Keratinocyte (primary cell): Measurements from ENCODE around the gene FANCC. TPM values are rescaled to one million over a fixed set of nuclear protein-coding genes. Genes with fewer than 3 reads are reported as not detected.

Source experiments
- DNase-seq: peaks from one replicate; pipeline ENCODE4 v3.0.0-alpha.2; 2011; ENCODE audit warnings: low read depth, missing footprints, low spot score
- FAIRE-seq: peaks from 2 replicates; lab custom pipeline; 2011; peaks lifted over from hg19 to GRCh38; lab: Jason Lieb, UNC
- H2AFZ ChIP-seq: 2 replicates; pipeline ENCODE4 v1.6.0; 2012; ENCODE audit warnings: low read length, control low read depth, inconsistent platforms; ENCODE audit not compliant: control insufficient read depth
- H3K27ac ChIP-seq: 2 replicates; pipeline ENCODE4 v1.5.1; 2011; ENCODE audit warnings: low read length; ENCODE audit not compliant: control insufficient read depth, insufficient read depth
- H3K27me3 ChIP-seq: 3 replicates; pipeline ENCODE4 v1.6.0; 2011; ENCODE audit warnings: low read length; ENCODE audit not compliant: control insufficient read depth, insufficient read depth; ENCODE audit errors: extremely low read depth
- H3K36me3 ChIP-seq, 2 experiments: 2 replicates in 1 of 2; 3 replicates in 1 of 2; pipeline ENCODE4 v1.5.1; 2011; ENCODE audit warnings: low read length in 2 of 2, mild to moderate bottlenecking in 1 of 2; ENCODE audit not compliant: control insufficient read depth in 2 of 2, insufficient read depth in 2 of 2; ENCODE audit errors: extremely low read depth in 1 of 2
- H3K4me1 ChIP-seq: 3 replicates; pipeline ENCODE4 v1.5.1; 2011; ENCODE audit warnings: low read length; ENCODE audit not compliant: control insufficient read depth, insufficient read depth; ENCODE audit errors: extremely low read depth
- H3K4me2 ChIP-seq: 3 replicates; pipeline ENCODE4 v1.6.0; 2011; ENCODE audit warnings: low read depth, low read length; ENCODE audit not compliant: control insufficient read depth, insufficient read depth; ENCODE audit errors: extremely low read depth
- H3K4me3 ChIP-seq, 3 experiments: fragments of 200-600 bp in 1 of 3; sonication (generic) in 1 of 3; 2 replicates in 2 of 3; 3 replicates in 1 of 3; pipeline ENCODE4 v1.5.1; 2011 to 2016; ENCODE audit warnings: low read length in 3 of 3, mild to moderate bottlenecking in 3 of 3, control low read depth in 2 of 3, inconsistent platforms in 1 of 3, low read depth in 1 of 3, mixed read lengths in 1 of 3, mixed run types in 1 of 3, moderate library complexity in 1 of 3; ENCODE audit not compliant: control insufficient read depth in 2 of 3, insufficient read depth in 2 of 3; ENCODE audit errors: extremely low read depth in 1 of 3
- H3K79me2 ChIP-seq: 2 replicates; pipeline ENCODE4 v1.6.0; 2012; ENCODE audit warnings: low read length; ENCODE audit not compliant: control insufficient read depth, insufficient read depth
- H3K9ac ChIP-seq: 3 replicates; pipeline ENCODE4 v1.6.0; 2011; ENCODE audit warnings: low read length; ENCODE audit not compliant: control insufficient read depth, insufficient read depth; ENCODE audit errors: extremely low read depth
- H3K9me1 ChIP-seq: 3 replicates; pipeline ENCODE4 v1.6.0; 2011; ENCODE audit warnings: low read length; ENCODE audit not compliant: control insufficient read depth, insufficient read depth; ENCODE audit errors: extremely low read depth
- H3K9me3 ChIP-seq: 2 replicates; pipeline ENCODE4 v1.5.1; 2012; ENCODE audit warnings: low read depth, low read length; ENCODE audit not compliant: control insufficient read depth
- H4K20me1 ChIP-seq: 3 replicates; pipeline ENCODE4 v1.6.0; 2011; ENCODE audit warnings: low read length; ENCODE audit not compliant: control insufficient read depth, insufficient read depth; ENCODE audit errors: extremely low read depth
- EZH2 ChIP-seq: IDR thresholded peaks from one replicate; pipeline ENCODE4 v1.6.1; 2012; ENCODE audit warnings: inconsistent platforms, mild to moderate bottlenecking, low read length, moderate library complexity
- dilution Hi-C: fragments of 300-500 bp; cut with MboI; formaldehyde crosslinking; loops from one replicate; pipeline ENCODE4 v1.7.0; 2020; ENCODE audit warnings: low sequenced_read_pairs; ENCODE audit not compliant: extremely low pct_ligation_motif_present
- polyA plus RNA-seq, 5 experiments: library from polyadenylated mRNA; depleted of rRNA in 3 of 5; stranded (reverse) in 3 of 5; stranded (forward) in 1 of 5; unstranded in 1 of 5; fragments of >200 nt; gene quantifications; 1 replicate in 1 of 5; 2 replicates in 3 of 5; 3 replicates in 1 of 5; pipeline versions ENCODE4 v1.2.1 to v1.2.3, GENCODE V29; 2011 to 2012; ENCODE audit warnings: missing spikeins in 2 of 5, low read depth in 1 of 5, low replicate concordance in 1 of 5
- TF ChIP-seq, protein P1 (sequence below), 3 experiments: IDR thresholded peaks in 1 of 3; conservative IDR thresholded peaks in 1 of 3; optimal IDR thresholded peaks in 1 of 3; 2 replicates in 2 of 3; 3 replicates in 1 of 3; pipeline versions ENCODE3 to v1.5.1; 2011; ENCODE audit warnings: low read length in 3 of 3, mild to moderate bottlenecking in 3 of 3, moderate library complexity in 2 of 3, control low read depth in 1 of 3, inconsistent platforms in 1 of 3; ENCODE audit not compliant: insufficient read depth in 2 of 3; ENCODE audit errors: extremely low read depth in 1 of 3

FANCC gene
- polyA plus RNA-seq, 1 donor (not counting 4 experiments of a cell fraction or from before 2014, with no cell fraction given) = 8.3 TPM

DNA sequence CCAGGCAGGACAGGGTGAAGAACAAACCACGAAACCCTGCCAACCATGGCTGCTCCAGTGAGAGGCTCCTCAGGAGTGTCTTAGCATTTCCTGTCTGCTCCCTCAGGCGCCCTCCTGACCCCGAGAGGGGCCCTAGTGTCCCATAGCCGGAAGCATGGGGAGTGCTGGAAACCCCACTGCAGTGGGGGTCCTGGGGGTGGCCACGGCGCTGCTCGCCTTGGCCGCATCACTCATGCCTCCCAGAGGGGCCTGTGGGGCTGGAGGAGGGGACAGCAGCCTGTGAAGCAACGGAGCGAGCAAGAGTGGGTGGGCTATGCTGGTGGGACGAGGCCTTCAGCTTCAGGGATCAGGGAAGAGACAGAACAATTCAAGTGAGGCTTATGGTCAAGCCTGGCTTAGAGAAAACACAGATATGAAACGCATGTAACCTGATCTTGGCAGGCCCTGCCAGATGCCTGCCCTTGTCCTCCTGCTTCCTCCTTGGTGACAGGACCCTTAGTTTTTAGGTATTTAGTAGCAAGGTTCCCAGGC is 219.1 kb downstream of the FANCC start:
- Histone ChIP-seq H3K9me1 (peaks cover 4% of the 10 kb centered on the region), H3K36me3 (peaks cover 1 to 4% of the 10 kb centered on the region in 2 experiments)

DNA sequence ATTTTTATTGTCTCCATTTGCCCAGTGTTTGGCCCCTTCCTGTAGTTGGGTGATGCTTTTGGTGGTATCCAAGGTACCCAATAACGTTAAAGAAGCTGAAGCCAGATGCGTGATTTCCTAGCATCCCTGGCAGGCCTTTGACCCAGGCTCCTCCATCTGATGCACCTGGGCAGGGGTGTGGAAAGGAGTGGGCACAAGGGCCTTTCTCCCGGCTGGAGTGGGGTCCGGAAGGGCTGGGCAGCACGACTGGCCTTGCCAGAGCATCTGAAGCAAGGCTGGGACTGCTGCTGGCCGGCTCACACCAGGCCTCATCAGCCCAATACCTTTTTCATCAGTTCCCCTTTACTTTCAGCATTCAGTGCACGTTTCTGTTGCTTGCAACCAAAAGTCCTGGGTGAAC is 220.2 kb downstream of the FANCC start:
- H3K4me3 ChIP-seq = no peak overlapping the region
- H3K9me3 ChIP-seq = no peaks in the 10 kb centered on the region
- peaks cover 4% of the 10 kb centered on the region for H3K9me1 ChIP-seq
- H3K9ac ChIP-seq = no peak overlapping the region
- H3K36me3 ChIP-seq = peaks cover 3 to 10% of the 10 kb centered on the region in 2 experiments
- DNase-seq = no peak
- dilution Hi-C loops = no loop called here
- no peak overlapping the region for H3K27ac ChIP-seq
- FAIRE-seq = no peak
- H4K20me1 ChIP-seq = no peaks in the 10 kb centered on the region
- peaks cover 38% of the 10 kb centered on the region for H3K4me1 ChIP-seq
- H3K79me2 ChIP-seq = no peaks in the 10 kb centered on the region
- TF ChIP-seq, protein P1, sequence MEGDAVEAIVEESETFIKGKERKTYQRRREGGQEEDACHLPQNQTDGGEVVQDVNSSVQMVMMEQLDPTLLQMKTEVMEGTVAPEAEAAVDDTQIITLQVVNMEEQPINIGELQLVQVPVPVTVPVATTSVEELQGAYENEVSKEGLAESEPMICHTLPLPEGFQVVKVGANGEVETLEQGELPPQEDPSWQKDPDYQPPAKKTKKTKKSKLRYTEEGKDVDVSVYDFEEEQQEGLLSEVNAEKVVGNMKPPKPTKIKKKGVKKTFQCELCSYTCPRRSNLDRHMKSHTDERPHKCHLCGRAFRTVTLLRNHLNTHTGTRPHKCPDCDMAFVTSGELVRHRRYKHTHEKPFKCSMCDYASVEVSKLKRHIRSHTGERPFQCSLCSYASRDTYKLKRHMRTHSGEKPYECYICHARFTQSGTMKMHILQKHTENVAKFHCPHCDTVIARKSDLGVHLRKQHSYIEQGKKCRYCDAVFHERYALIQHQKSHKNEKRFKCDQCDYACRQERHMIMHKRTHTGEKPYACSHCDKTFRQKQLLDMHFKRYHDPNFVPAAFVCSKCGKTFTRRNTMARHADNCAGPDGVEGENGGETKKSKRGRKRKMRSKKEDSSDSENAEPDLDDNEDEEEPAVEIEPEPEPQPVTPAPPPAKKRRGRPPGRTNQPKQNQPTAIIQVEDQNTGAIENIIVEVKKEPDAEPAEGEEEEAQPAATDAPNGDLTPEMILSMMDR (optimal IDR thresholded peaks at IDR 0.05 in 1 of 3, IDR thresholded peaks at IDR 0.05 in 1 of 3, conservative IDR thresholded peaks at IDR 0.05 in 1 of 3; ENCODE audit: extremely low read depth in 1 of 3, insufficient read depth in 2 of 3, low read length in 3 of 3) = no peak
- TF ChIP-seq EZH2 = no peak
- H3K4me2 ChIP-seq = no peak overlapping the region
- no peak overlapping the region for H2AFZ ChIP-seq
- no peaks in the 10 kb centered on the region for H3K27me3 ChIP-seq

More for the DNA sequence above, 219.1 kb downstream of the FANCC start:
- H2AFZ ChIP-seq = no peak overlapping the region
- no peaks in the 10 kb centered on the region for H3K9me3 ChIP-seq
- peaks cover 39% of the 10 kb centered on the region for H3K4me1 ChIP-seq
- no peaks in the 10 kb centered on the region for H3K27me3 ChIP-seq
- no peaks in the 10 kb centered on the region for H4K20me1 ChIP-seq
- dilution Hi-C loops = no loop called here
- H3K9ac ChIP-seq = no peak overlapping the region
- no peak for FAIRE-seq
- H3K27ac ChIP-seq = no peak overlapping the region
- no peak for TF ChIP-seq EZH2
- TF ChIP-seq, protein P1 (optimal IDR thresholded peaks at IDR 0.05 in 1 of 3, IDR thresholded peaks at IDR 0.05 in 1 of 3, conservative IDR thresholded peaks at IDR 0.05 in 1 of 3; ENCODE audit: extremely low read depth in 1 of 3, insufficient read depth in 2 of 3, low read length in 3 of 3) = no peak
- no peaks in the 10 kb centered on the region for H3K79me2 ChIP-seq
- no peak for DNase-seq
- no peak overlapping the region for H3K4me2 ChIP-seq
- H3K4me3 ChIP-seq = no peak overlapping the region
